ENCODE data around the gene GAREM1. TPM values are rescaled to one million over a fixed set of nuclear protein-coding genes. Genes with fewer than 3 reads are reported as not detected.
"Not testable (repeated sequence)": the region's sequence is repeated elsewhere in the genome, so short reads cannot be mapped to it uniquely, and the experiment has no call there.

GAREM1 gene
- total and polyA plus RNA-seq, 4 donors, result 3.0 to 13.7 (median 8.5) TPM

DNA sequence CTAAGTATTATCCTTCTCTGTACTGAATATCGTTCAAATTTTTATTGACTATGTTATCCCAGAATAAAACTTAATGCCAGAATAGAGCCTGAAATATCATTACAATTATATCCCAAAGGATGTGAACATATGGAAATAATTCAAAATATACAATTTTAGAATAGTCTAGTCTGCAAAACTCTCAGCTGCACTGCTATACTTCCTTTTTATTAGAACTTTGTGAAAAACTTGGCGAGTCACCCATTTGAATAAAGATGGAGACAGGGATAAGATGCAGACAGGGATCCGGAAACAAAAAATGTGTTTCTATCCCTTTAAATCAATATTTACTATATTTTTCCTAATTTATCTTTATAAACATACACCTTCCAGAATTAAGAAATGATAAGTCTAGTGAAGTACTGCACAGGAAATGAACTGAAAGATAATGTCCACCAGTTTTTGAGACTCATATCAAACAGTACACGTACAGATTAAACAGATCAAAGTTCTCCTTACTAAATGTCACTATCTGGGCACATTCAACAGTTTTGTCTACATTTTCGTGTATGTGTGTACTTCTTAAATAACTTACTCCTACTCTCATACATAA is 173.0 kb downstream of the GAREM1 start:
- TF ChIP-seq CTCF (IDR thresholded peaks at IDR 0.05; ENCODE audit: control extremely low read depth, extremely low read depth), result no peak
- no peak overlapping the region for H3K4me3 ChIP-seq
- WGBS, 2 donors, result 56 to 67% methylated on average over 5 of the region's 5 CpGs
- no peaks in the 10 kb centered on the region for H3K36me3 ChIP-seq (ENCODE audit: control insufficient read depth in 4 of 4, insufficient read depth in 4 of 4, low read length in 4 of 4)
- DNase-seq (no peak), ATAC-seq (ENCODE audit: insufficient read depth, low FRiP score) (no peak)
- no peaks in the 10 kb centered on the region for H3K9me3 ChIP-seq (ENCODE audit: control insufficient read depth in 4 of 4, insufficient read depth in 3 of 4, low read length in 3 of 4)
- peaks cover 0 to 6% (median 4%) of the 10 kb centered on the region in 5 donors for H3K4me1 ChIP-seq (ENCODE audit: control insufficient read depth in 5 of 5, insufficient read depth in 5 of 5, low read length in 5 of 5)
- H3K9ac ChIP-seq (ENCODE audit: insufficient read depth in 1 of 2, low read length in 2 of 2), result no peak overlapping the region
- no peaks in the 10 kb centered on the region for H3K27me3 ChIP-seq (ENCODE audit: control insufficient read depth in 3 of 3, insufficient read depth in 3 of 3, low read length in 2 of 3)
- no peak overlapping the region for H3K27ac ChIP-seq (ENCODE audit: low read depth in 1 of 2, low read length in 1 of 2)

- peaks cover 0 to 6% (median 4%) of the 10 kb centered on the region in 5 donors for H3K4me1 ChIP-seq (ENCODE audit: control insufficient read depth in 5 of 5, insufficient read depth in 5 of 5, low read length in 5 of 5)
- no peaks in the 10 kb centered on the region for H3K36me3 ChIP-seq (ENCODE audit: control insufficient read depth in 4 of 4, insufficient read depth in 4 of 4, low read length in 4 of 4)
- WGBS, 2 donors, result 83 to 91% methylated on average over 2 of the region's 2 CpGs
- H3K4me3 ChIP-seq, result no peak overlapping the region
- H3K9me3 ChIP-seq (ENCODE audit: control insufficient read depth in 4 of 4, insufficient read depth in 3 of 4, low read length in 3 of 4), result no peaks in the 10 kb centered on the region
- no peak overlapping the region for H3K27ac ChIP-seq (ENCODE audit: low read depth in 1 of 2, low read length in 1 of 2)
- H3K9ac ChIP-seq (ENCODE audit: insufficient read depth in 1 of 2, low read length in 2 of 2), result no peak overlapping the region
- DNase-seq (no peak), ATAC-seq (ENCODE audit: insufficient read depth, low FRiP score) (no peak)
- no peaks in the 10 kb centered on the region for H3K27me3 ChIP-seq (ENCODE audit: control insufficient read depth in 3 of 3, insufficient read depth in 3 of 3, low read length in 2 of 3)
- no peak for TF ChIP-seq CTCF (IDR thresholded peaks at IDR 0.05; ENCODE audit: control extremely low read depth, extremely low read depth)
Measured at GRCh38 chr18:32296851-32297250, 173.8 kb downstream of the GAREM1 start.

- Histone ChIP-seq H3K27ac (ENCODE audit: low read depth in 1 of 2, low read length in 1 of 2) (no peak overlapping the region), H3K27me3 (ENCODE audit: control insufficient read depth in 3 of 3, insufficient read depth in 3 of 3, low read length in 2 of 3) (no peaks in the 10 kb centered on the region), H3K4me3 (no peak overlapping the region), H3K36me3 (ENCODE audit: control insufficient read depth in 4 of 4, insufficient read depth in 4 of 4, low read length in 4 of 4) (no peaks in the 10 kb centered on the region), H3K9ac (ENCODE audit: insufficient read depth in 1 of 2, low read length in 2 of 2) (no peak overlapping the region), H3K4me1 (ENCODE audit: control insufficient read depth in 5 of 5, insufficient read depth in 5 of 5, low read length in 5 of 5) (peaks cover 0 to 6% (median 0%) of the 10 kb centered on the region in 5 donors), H3K9me3 (ENCODE audit: control insufficient read depth in 4 of 4, insufficient read depth in 3 of 4, low read length in 3 of 4) (no peaks in the 10 kb centered on the region)
- no peak for TF ChIP-seq CTCF (IDR thresholded peaks at IDR 0.05; ENCODE audit: control extremely low read depth, extremely low read depth)
- WGBS, 2 donors, result 91 to 92% methylated on average over 3 of the region's 3 CpGs
- ATAC-seq (ENCODE audit: insufficient read depth, low FRiP score) (no peak), DNase-seq (no peak)
Measured at GRCh38 chr18:32295604-32296003, 175.1 kb downstream of the GAREM1 start.

GRCh38 chr18:32293107-32293506 is 177.6 kb downstream of the GAREM1 start:
- Histone ChIP-seq H3K27ac (ENCODE audit: low read depth in 1 of 2, low read length in 1 of 2) (no peak overlapping the region), H3K9ac (ENCODE audit: insufficient read depth in 1 of 2, low read length in 2 of 2) (no peak overlapping the region), H3K9me3 (ENCODE audit: control insufficient read depth in 4 of 4, insufficient read depth in 3 of 4, low read length in 3 of 4) (no peaks in the 10 kb centered on the region), H3K27me3 (ENCODE audit: control insufficient read depth in 3 of 3, insufficient read depth in 3 of 3, low read length in 2 of 3) (no peaks in the 10 kb centered on the region), H3K4me3 (no peak overlapping the region), H3K36me3 (ENCODE audit: control insufficient read depth in 4 of 4, insufficient read depth in 4 of 4, low read length in 4 of 4) (no peaks in the 10 kb centered on the region), H3K4me1 (ENCODE audit: control insufficient read depth in 5 of 5, insufficient read depth in 5 of 5, low read length in 5 of 5) (peaks cover 0 to 5% (median 0%) of the 10 kb centered on the region in 5 donors)
- ATAC-seq (ENCODE audit: insufficient read depth, low FRiP score) (no peak), DNase-seq (no peak)
- 78 to 84% methylated on average over 2 of the region's 2 CpGs for WGBS, 2 donors
- TF ChIP-seq CTCF (IDR thresholded peaks at IDR 0.05; ENCODE audit: control extremely low read depth, extremely low read depth), result no peak

GRCh38 chr18:32291623-32292022 is 179.1 kb downstream of the GAREM1 start:
- not testable (repeated sequence) for DNase-seq; H3K36me3 ChIP-seq (ENCODE audit: control insufficient read depth in 4 of 4, insufficient read depth in 4 of 4, low read length in 4 of 4); H3K27me3 ChIP-seq (ENCODE audit: control insufficient read depth in 3 of 3, insufficient read depth in 3 of 3, low read length in 2 of 3); H3K4me3 ChIP-seq; H3K9me3 ChIP-seq (ENCODE audit: control insufficient read depth in 4 of 4, insufficient read depth in 3 of 4, low read length in 3 of 4); H3K9ac ChIP-seq (ENCODE audit: insufficient read depth in 1 of 2, low read length in 2 of 2); H3K27ac ChIP-seq (ENCODE audit: low read depth in 1 of 2, low read length in 1 of 2); ATAC-seq (ENCODE audit: insufficient read depth, low FRiP score); H3K4me1 ChIP-seq (ENCODE audit: control insufficient read depth in 5 of 5, insufficient read depth in 5 of 5, low read length in 5 of 5)
- 90 to 91% methylated on average over 3 of the region's 3 CpGs for WGBS, 2 donors

Data from lung (tissue), 12 donors.